ENCODE measurements around the gene ASMTL.

ASMTL gene

GRCh38 chrX:1486749-1487361 lies 34.1 kb upstream of the ASMTL start:
- no peak for ATAC-seq (ENCODE audit: insufficient read depth, low read depth)
- H2AFZ ChIP-seq (ENCODE audit: low read depth, low read length): no peak overlapping the region

GRCh38 chrX:1486177-1486576 lies 33.5 kb upstream of the ASMTL start:
- TF ChIP-seq CTCF (IDR thresholded peaks at IDR 0.05; ENCODE audit: borderline replicate concordance, extremely low read depth, low read length, poor library complexity, severe bottlenecking) (no peak), EZH2 (IDR thresholded peaks at IDR 0.05; ENCODE audit: borderline replicate concordance, low read depth, low read length, severe bottlenecking) (no peak)
- H3K79me2 ChIP-seq (ENCODE audit: insufficient read depth, low read length): peaks cover 62% of the 10 kb centered on the region
- H2AFZ ChIP-seq (ENCODE audit: low read depth, low read length): no peak overlapping the region
- ATAC-seq (ENCODE audit: insufficient read depth, low read depth): no peak
- H3K27me3 ChIP-seq (ENCODE audit: insufficient read depth, low read length, poor library complexity): no peaks in the 10 kb centered on the region
- no peaks in the 10 kb centered on the region for H3K9me3 ChIP-seq (ENCODE audit: insufficient read depth, low read length, severe bottlenecking)
- no peak overlapping the region for H3K9ac ChIP-seq (ENCODE audit: low read depth, low read length)
- peaks cover 48% of the 10 kb centered on the region for H3K4me1 ChIP-seq (ENCODE audit: insufficient read depth, low read length)
- no peak overlapping the region for H3K4me2 ChIP-seq (ENCODE audit: insufficient read depth, low read length)
- DNase-seq: peak; percentile 3
- H3K27ac ChIP-seq (ENCODE audit: low read length): peak overlapping the region; percentile 31; the same call in 1 of the 2 replicates
- no peak overlapping the region for H3K4me3 ChIP-seq (ENCODE audit: low read depth in 1 of 2, low read length in 2 of 2)
- peaks cover 15% of the 10 kb centered on the region for H4K20me1 ChIP-seq (ENCODE audit: insufficient read depth, low read length)
- H3K36me3 ChIP-seq (ENCODE audit: insufficient read depth, low read length): peaks cover 61% of the 10 kb centered on the region

More at GRCh38 chrX:1486749-1487361, 34.1 kb upstream of the ASMTL start:
- no peak overlapping the region for H3K4me3 ChIP-seq (ENCODE audit: low read depth in 1 of 2, low read length in 2 of 2)
- no peak overlapping the region for H3K9ac ChIP-seq (ENCODE audit: low read depth, low read length)
- H3K4me2 ChIP-seq (ENCODE audit: insufficient read depth, low read length): no peak overlapping the region
- H3K79me2 ChIP-seq (ENCODE audit: insufficient read depth, low read length): peaks cover 67% of the 10 kb centered on the region
- H3K27me3 ChIP-seq (ENCODE audit: insufficient read depth, low read length, poor library complexity): no peaks in the 10 kb centered on the region
- DNase-seq: peak; percentile 2
- H3K27ac ChIP-seq (ENCODE audit: low read length): peak overlapping the region; percentile 61
- H3K36me3 ChIP-seq (ENCODE audit: insufficient read depth, low read length): peaks cover 66% of the 10 kb centered on the region
- peaks cover 41% of the 10 kb centered on the region for H3K4me1 ChIP-seq (ENCODE audit: insufficient read depth, low read length)
- TF ChIP-seq EZH2 (IDR thresholded peaks at IDR 0.05; ENCODE audit: borderline replicate concordance, low read depth, low read length, severe bottlenecking) (no peak), CTCF (IDR thresholded peaks at IDR 0.05; ENCODE audit: borderline replicate concordance, extremely low read depth, low read length, poor library complexity, severe bottlenecking) (no peak)
- no peaks in the 10 kb centered on the region for H3K9me3 ChIP-seq (ENCODE audit: insufficient read depth, low read length, severe bottlenecking)
- H4K20me1 ChIP-seq (ENCODE audit: insufficient read depth, low read length): peaks cover 22% of the 10 kb centered on the region

- DNase-seq (peak; percentile 10), ATAC-seq (ENCODE audit: insufficient read depth, low read depth) (no peak)
- peaks cover 63% of the 10 kb centered on the region for H3K36me3 ChIP-seq (ENCODE audit: insufficient read depth, low read length)
- H3K27ac ChIP-seq (ENCODE audit: low read length): peak overlapping the region; percentile 86
- H3K9ac ChIP-seq (ENCODE audit: low read depth, low read length): no peak overlapping the region
- H3K4me3 ChIP-seq (ENCODE audit: low read depth in 1 of 2, low read length in 2 of 2): no peak overlapping the region
- TF ChIP-seq CTCF (IDR thresholded peaks at IDR 0.05; ENCODE audit: borderline replicate concordance, extremely low read depth, low read length, poor library complexity, severe bottlenecking): no peak
- no peak for TF ChIP-seq EZH2 (IDR thresholded peaks at IDR 0.05; ENCODE audit: borderline replicate concordance, low read depth, low read length, severe bottlenecking)
- H3K9me3 ChIP-seq (ENCODE audit: insufficient read depth, low read length, severe bottlenecking): peaks cover 4% of the 10 kb centered on the region
- no peak overlapping the region for H2AFZ ChIP-seq (ENCODE audit: low read depth, low read length)
- H4K20me1 ChIP-seq (ENCODE audit: insufficient read depth, low read length): peaks cover 14% of the 10 kb centered on the region
- no peak overlapping the region for H3K4me2 ChIP-seq (ENCODE audit: insufficient read depth, low read length)
- no peaks in the 10 kb centered on the region for H3K27me3 ChIP-seq (ENCODE audit: insufficient read depth, low read length, poor library complexity)
- peaks cover 72% of the 10 kb centered on the region for H3K79me2 ChIP-seq (ENCODE audit: insufficient read depth, low read length)
- peaks cover 56% of the 10 kb centered on the region for H3K4me1 ChIP-seq (ENCODE audit: insufficient read depth, low read length)
Observed at GRCh38 chrX:1485033-1485432, 32.3 kb upstream of the ASMTL start.

All from DND-41 (cell line).